Measurements from ENCODE around the gene MYO1H.

MYO1H gene

DNA sequence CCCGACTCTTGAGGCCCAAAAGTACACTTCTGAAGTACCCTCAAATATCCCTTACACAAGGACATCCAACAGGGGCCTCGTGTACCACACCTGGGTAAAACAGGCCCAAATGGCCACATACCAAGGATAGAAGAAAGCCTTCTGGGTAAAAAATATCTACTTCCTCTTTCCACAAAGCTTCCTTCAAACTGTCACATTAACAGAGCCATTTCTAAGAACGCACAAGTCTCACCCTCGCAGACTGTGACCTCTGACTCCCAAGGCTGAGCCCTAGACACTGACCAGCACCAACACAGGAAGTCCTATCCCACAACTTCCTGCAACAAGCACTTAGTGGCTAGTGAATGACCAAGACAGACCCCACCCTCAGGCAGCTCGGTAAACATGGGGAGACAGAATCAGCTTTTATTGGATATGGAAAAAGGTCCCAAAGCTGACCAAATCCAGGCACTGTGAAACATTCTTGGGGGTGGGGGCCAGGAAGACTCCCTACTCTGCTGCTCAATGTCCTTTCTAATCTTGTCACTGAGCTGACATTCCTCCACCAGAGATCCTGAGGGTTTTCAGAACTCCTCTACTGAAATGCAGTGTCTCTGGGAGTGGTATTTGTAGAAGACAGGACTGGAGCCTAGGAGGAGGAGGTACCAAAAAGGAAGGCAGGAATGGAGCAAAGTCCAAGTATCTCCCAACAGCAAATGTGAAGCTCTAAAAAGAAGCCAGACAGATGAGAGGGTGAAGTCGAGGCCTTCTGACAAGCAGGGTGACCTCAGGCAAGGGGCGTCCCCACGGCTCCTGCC lies 113.5 kb downstream of the MYO1H start:
- H3K4me3 ChIP-seq (ENCODE audit: low read depth, low read length): no peak overlapping the region
- peak; percentile 89 for DNase-seq (ENCODE audit: low read depth)
- no peak for TF ChIP-seq POLR2A (IDR thresholded peaks at IDR 0.05; ENCODE audit: extremely low read depth, insufficient read length)
- TF ChIP-seq, protein P1, sequence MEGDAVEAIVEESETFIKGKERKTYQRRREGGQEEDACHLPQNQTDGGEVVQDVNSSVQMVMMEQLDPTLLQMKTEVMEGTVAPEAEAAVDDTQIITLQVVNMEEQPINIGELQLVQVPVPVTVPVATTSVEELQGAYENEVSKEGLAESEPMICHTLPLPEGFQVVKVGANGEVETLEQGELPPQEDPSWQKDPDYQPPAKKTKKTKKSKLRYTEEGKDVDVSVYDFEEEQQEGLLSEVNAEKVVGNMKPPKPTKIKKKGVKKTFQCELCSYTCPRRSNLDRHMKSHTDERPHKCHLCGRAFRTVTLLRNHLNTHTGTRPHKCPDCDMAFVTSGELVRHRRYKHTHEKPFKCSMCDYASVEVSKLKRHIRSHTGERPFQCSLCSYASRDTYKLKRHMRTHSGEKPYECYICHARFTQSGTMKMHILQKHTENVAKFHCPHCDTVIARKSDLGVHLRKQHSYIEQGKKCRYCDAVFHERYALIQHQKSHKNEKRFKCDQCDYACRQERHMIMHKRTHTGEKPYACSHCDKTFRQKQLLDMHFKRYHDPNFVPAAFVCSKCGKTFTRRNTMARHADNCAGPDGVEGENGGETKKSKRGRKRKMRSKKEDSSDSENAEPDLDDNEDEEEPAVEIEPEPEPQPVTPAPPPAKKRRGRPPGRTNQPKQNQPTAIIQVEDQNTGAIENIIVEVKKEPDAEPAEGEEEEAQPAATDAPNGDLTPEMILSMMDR (IDR thresholded peaks at IDR 0.05; ENCODE audit: low read depth, low read length): no peak
- peak; percentile 45 for TF ChIP-seq MYC (IDR thresholded peaks at IDR 0.05; ENCODE audit: low read depth, low read length)
- TF ChIP-seq, protein P2, sequence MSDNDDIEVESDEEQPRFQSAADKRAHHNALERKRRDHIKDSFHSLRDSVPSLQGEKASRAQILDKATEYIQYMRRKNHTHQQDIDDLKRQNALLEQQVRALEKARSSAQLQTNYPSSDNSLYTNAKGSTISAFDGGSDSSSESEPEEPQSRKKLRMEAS (IDR thresholded peaks at IDR 0.05; ENCODE audit: low read depth, low read length): peak; percentile 65

DNA sequence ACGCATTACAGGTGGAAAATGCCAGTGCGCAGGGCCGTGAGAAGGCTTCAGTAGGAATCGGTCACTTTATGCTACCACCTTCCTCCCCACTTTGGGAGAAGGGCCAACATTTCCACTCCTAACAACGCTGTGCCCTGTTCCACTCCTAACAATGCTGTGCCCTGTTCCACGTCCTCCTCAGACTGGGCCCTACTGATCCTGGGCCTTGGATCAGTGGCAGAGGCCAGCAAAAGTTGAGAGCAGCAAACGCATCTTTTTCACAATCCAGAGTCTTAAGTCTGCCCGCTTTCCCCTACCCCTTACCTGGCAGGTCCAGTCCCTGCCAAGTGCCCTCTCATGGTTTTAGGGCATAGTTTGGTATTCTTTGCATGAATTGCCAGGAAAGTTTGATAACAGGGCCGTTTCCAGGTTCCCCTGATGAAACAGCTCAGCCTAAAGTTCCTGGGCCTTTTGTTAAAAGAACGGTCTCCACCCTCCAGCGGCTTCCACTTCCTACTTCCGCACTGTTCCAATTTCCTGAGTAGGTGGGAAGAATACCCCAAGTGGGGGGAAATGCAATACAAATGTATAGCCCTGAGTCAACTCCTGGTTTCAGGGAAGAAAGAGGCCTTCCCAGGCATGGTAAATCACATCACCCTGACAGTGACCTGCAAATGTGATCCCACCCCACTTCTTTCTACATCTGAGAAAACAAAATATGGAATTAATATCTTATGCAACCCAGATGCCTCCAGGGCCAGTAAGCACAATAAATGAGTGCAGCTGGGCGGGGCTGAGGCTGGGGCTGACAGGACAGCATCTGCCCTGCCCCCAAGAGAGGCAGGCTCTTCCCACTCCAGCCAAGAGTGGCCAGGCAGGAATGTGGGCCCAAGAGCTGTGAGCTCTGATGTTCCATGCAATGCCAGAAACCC lies 114.4 kb downstream of the MYO1H start:
- DNase-seq (ENCODE audit: low read depth): no peak
- no peak overlapping the region for H3K4me3 ChIP-seq (ENCODE audit: low read depth, low read length)

DNA sequence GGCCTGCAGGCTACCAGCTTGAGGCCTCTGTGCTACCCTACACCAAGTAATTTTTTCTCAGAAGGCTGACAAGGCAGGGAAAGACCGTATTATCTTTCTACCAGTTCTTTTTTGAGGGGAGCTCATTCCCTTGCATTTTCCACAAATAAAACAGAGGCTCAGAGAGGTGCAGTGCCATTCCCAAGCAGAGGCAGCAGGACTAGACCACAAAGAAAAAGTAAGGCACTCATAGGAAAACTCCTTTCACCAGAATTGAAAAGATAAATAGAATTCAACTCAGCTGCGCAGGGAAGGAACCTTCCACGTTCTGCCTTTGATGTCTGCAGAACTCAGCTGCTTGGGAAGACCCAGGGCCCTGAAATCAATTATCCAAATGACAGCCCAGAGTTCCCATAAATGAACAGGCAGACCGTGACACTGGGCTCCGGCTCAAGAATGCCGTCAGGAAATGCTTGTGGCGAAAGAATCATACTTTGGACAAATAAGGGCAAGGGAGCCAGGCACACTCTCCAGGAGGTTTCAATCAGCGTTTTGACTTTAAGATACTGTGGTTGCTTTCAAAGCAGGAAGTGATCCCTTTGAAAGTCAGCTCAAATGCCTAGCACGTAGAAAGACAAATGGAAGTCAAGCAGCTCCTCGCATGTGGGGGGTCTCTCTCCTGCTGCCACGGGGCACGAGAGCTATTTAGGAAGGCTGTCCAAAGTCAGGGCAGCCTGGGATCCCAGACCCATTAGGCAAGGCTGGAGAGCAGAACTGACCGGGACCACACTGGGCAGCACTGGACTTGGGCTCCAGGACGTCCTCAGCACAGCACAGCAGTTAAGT lies 115.4 kb downstream of the MYO1H start:
- peak; percentile 26 for DNase-seq (ENCODE audit: low read depth)
- TF ChIP-seq POLR2A (IDR thresholded peaks at IDR 0.05; ENCODE audit: extremely low read depth, insufficient read length) (no peak), MYC (IDR thresholded peaks at IDR 0.05; ENCODE audit: low read depth, low read length) (no peak)
- TF ChIP-seq, protein P2 (IDR thresholded peaks at IDR 0.05; ENCODE audit: low read depth, low read length): no peak
- TF ChIP-seq, protein P1 (IDR thresholded peaks at IDR 0.05; ENCODE audit: low read depth, low read length): no peak
- no peak overlapping the region for H3K4me3 ChIP-seq (ENCODE audit: low read depth, low read length)

More for the DNA sequence above, 114.4 kb downstream of the MYO1H start:
- no peak for TF ChIP-seq POLR2A (IDR thresholded peaks at IDR 0.05; ENCODE audit: extremely low read depth, insufficient read length)
- TF ChIP-seq, protein P2 (IDR thresholded peaks at IDR 0.05; ENCODE audit: low read depth, low read length): no peak
- TF ChIP-seq, protein P1 (IDR thresholded peaks at IDR 0.05; ENCODE audit: low read depth, low read length): no peak
- no peak for TF ChIP-seq MYC (IDR thresholded peaks at IDR 0.05; ENCODE audit: low read depth, low read length)

DNA sequence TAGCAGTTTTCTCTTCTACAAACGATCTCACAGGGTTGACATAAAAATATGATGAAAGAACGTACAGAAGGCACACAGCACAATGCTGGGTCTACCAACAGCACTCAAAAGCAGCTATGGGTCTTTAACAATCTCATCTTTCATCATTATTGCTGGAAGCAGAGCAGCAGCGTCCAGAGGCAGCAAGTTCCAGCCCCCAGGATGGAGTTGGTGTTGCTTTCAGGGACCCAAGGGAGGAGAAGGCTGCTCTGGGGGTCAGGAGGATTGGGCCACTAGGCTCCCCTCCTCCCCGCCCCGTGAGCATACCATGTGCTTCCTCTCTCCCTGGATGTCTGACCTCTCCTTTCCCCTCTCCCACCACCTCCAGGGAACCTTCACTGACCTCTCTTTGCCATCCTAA lies 116.1 kb downstream of the MYO1H start:
- H3K4me3 ChIP-seq (ENCODE audit: low read depth, low read length): no peak overlapping the region
- TF ChIP-seq, protein P2 (IDR thresholded peaks at IDR 0.05; ENCODE audit: low read depth, low read length): no peak
- TF ChIP-seq, protein P1 (IDR thresholded peaks at IDR 0.05; ENCODE audit: low read depth, low read length): no peak
- TF ChIP-seq POLR2A (IDR thresholded peaks at IDR 0.05; ENCODE audit: extremely low read depth, insufficient read length): no peak
- TF ChIP-seq MYC (IDR thresholded peaks at IDR 0.05; ENCODE audit: low read depth, low read length): no peak
- no peak for DNase-seq (ENCODE audit: low read depth)
